K562 (cell line): ENCODE data around the gene FAM20C. TPM values are rescaled to one million over a fixed set of nuclear protein-coding genes. Genes with fewer than 3 reads are reported as not detected.

Experiments
- ATAC-seq: fragments of 200-7000 bp; cut with Tn5 transposase; 3 replicates; pipeline ENCODE4 v1.9.1; 2020; ENCODE audit warnings: moderate library complexity
- BruUV-seq: library from RNA; stranded (reverse); fragments of 400-500 nt; replicated peaks from 2 replicates; lab custom pipeline; 2021; lab: Mats Ljungman, UMichigan
- CTCF ChIA-PET: fragments of 300-600 bp; formaldehyde crosslinking; extraction: SDS; loops from one replicate; lab custom pipeline; 2021; ENCODE audit warnings: low intra/inter-chr PET ratio; lab: Yijun Ruan, JAX
- POLR2A ChIA-PET: fragments of 300-600, 350-650 bp; sonication (Branson Sonifier 250); formaldehyde crosslinking; extraction: SDS; loops from one replicate; lab custom pipeline; 2021; ENCODE audit warnings: antibody characterized with exemption, inconsistent platforms; lab: Yijun Ruan, JAX
- DNase-seq, 4 experiments: peaks; one replicate each; pipeline versions ENCODE4 v3.0.0 to v3.0.0-alpha.2; 2011 to 2018; ENCODE audit warnings: low spot score in 3 of 4, mixed read lengths in 3 of 4; ENCODE audit errors: extremely low read depth in 1 of 4
- FAIRE-seq: peaks from 2 replicates; lab custom pipeline; 2011; peaks lifted over from hg19 to GRCh38; lab: Jason Lieb, UNC
- H2AFZ ChIP-seq: 2 replicates; pipeline ENCODE4 v1.6.0; 2011; ENCODE audit warnings: low read depth, low read length, control low read depth, inconsistent platforms
- H3K27ac ChIP-seq: fragments of 200-600 bp; 3 replicates; pipeline ENCODE4 v1.8.0; 2011; ENCODE audit warnings: low read depth, mild to moderate bottlenecking, control low read depth, inconsistent platforms, low read length, moderate library complexity, mixed read lengths; ENCODE audit errors: extremely low read depth
- H3K27me3 ChIP-seq, 2 experiments: fragments of 300-600 bp in 1 of 2; 2 replicates in 1 of 2; 3 replicates in 1 of 2; pipeline versions ENCODE4 v1.6.0 to v1.8.0; 2011; ENCODE audit warnings: inconsistent platforms in 2 of 2, low read length in 2 of 2, mild to moderate bottlenecking in 1 of 2, mixed read lengths in 1 of 2, moderate library complexity in 1 of 2; ENCODE audit not compliant: control insufficient read depth in 2 of 2, insufficient read depth in 2 of 2
- H3K36me3 ChIP-seq: fragments of 300-600 bp; 3 replicates; pipeline ENCODE4 v1.8.0; 2011; ENCODE audit warnings: mild to moderate bottlenecking, low read length, inconsistent platforms; ENCODE audit not compliant: control insufficient read depth, insufficient read depth
- H3K4me1 ChIP-seq, 2 experiments: fragments of 200-600 bp in 1 of 2; replicated peaks in 1 of 2; 2 replicates in 1 of 2; 3 replicates in 1 of 2; pipeline versions ENCODE4 v1.5.1 to v1.8.0; 2011; ENCODE audit warnings: inconsistent platforms in 2 of 2, low read length in 2 of 2, mild to moderate bottlenecking in 1 of 2, mixed read lengths in 1 of 2, moderate library complexity in 1 of 2; ENCODE audit not compliant: control insufficient read depth in 2 of 2, insufficient read depth in 2 of 2
- H3K4me2 ChIP-seq: 2 replicates; pipeline ENCODE4 v1.6.1; 2011; ENCODE audit warnings: low read length, control low read depth, inconsistent platforms, mixed read lengths; ENCODE audit not compliant: insufficient read depth
- H3K4me3 ChIP-seq: fragments of 200-600 bp; sonication (generic), shearing (Covaris generic); 2 replicates; pipeline ENCODE4 v1.5.1; 2016; ENCODE audit warnings: control low read depth, inconsistent platforms
- H3K79me2 ChIP-seq: fragments of 200-600 bp; 3 replicates; pipeline ENCODE4 v1.8.0; 2011; ENCODE audit warnings: low read length, inconsistent platforms; ENCODE audit not compliant: control insufficient read depth, insufficient read depth
- H3K9ac ChIP-seq, 2 experiments: 2 replicates each; pipeline versions ENCODE4 v1.6.0 to v1.6.1; 2011; ENCODE audit warnings: low read depth in 2 of 2, low read length in 2 of 2, control low read depth in 1 of 2, inconsistent platforms in 1 of 2, mild to moderate bottlenecking in 1 of 2, mixed read lengths in 1 of 2; ENCODE audit not compliant: insufficient read depth in 1 of 2
- H3K9me1 ChIP-seq: one replicate; pipeline ENCODE4 v1.6.0; 2011; ENCODE audit warnings: inconsistent platforms, mild to moderate bottlenecking, low read length, moderate library complexity; ENCODE audit not compliant: control insufficient read depth, insufficient read depth
- H3K9me3 ChIP-seq: replicated peaks from 2 replicates; pipeline ENCODE4 v1.5.1; 2011; ENCODE audit warnings: low read depth, low read length, inconsistent platforms; ENCODE audit not compliant: control insufficient read depth, insufficient read depth
- H4K20me1 ChIP-seq: replicated peaks from 2 replicates; pipeline ENCODE4 v1.6.1; 2011; ENCODE audit warnings: low read length, inconsistent platforms, mixed read lengths; ENCODE audit not compliant: control insufficient read depth, insufficient read depth
- CCAR2 ChIP-seq: fragments of 200-400 bp; formaldehyde crosslinking; IDR thresholded peaks from 2 replicates; pipeline ENCODE4 v1.6.1; 2017; ENCODE audit warnings: mild to moderate bottlenecking, low read depth, low read length
- ELF4 ChIP-seq: fragments of 450-650 bp; formaldehyde crosslinking; IDR thresholded peaks from 2 replicates; pipeline ENCODE4 v1.4.0; 2022; ENCODE audit warnings: missing genetic modification characterization
- FOXK1 ChIP-seq: sonication (generic); formaldehyde crosslinking; IDR thresholded peaks from 2 replicates; pipeline ENCODE4 v1.8.0; 2022; ENCODE audit warnings: missing genetic modification reagents, mild to moderate bottlenecking, borderline replicate concordance
- HNRNPH1 ChIP-seq: fragments of 200-400 bp; formaldehyde crosslinking; optimal IDR thresholded peaks from 2 replicates; pipeline ENCODE3; 2017; ENCODE audit warnings: low read depth, mild to moderate bottlenecking, low read length, moderate library complexity
- KLF10 ChIP-seq: fragments of 250-450 bp; sonication (Bioruptor Pico); IDR thresholded peaks from 2 replicates; pipeline ENCODE4 v1.6.1; 2021; ENCODE audit warnings: matching md5 sums
- L3MBTL2 ChIP-seq: fragments of 450-650 bp; IDR thresholded peaks from 2 replicates; pipeline ENCODE4 v1.6.1; 2016; ENCODE audit warnings: mild to moderate bottlenecking, moderate library complexity
- MAZ ChIP-seq, 2 experiments: fragments of 450-650 bp in 1 of 2; sonication (generic) in 1 of 2; formaldehyde crosslinking; IDR thresholded peaks in 1 of 2; conservative IDR thresholded peaks in 1 of 2; 2 replicates each; pipeline versions ENCODE4 v1.4.0 to v1.5.0; 2020; ENCODE audit warnings: mild to moderate bottlenecking in 1 of 2, missing genetic modification reagents in 1 of 2
- MEIS2 ChIP-seq: fragments of 450-650 bp; IDR thresholded peaks from 2 replicates; pipeline ENCODE4 v1.6.1; 2014; ENCODE audit warnings: mild to moderate bottlenecking; ENCODE audit not compliant: partially characterized antibody
- NFYB ChIP-seq: IDR thresholded peaks from 2 replicates; pipeline ENCODE4 v1.6.1; 2011; ENCODE audit warnings: mild to moderate bottlenecking, moderate library complexity; ENCODE audit not compliant: insufficient read length; ENCODE audit errors: extremely low read depth
- PRPF4 ChIP-seq: fragments of 200-400 bp; formaldehyde crosslinking; IDR thresholded peaks from one replicate; pipeline ENCODE4 v1.6.1; 2017; ENCODE audit warnings: low read length, low read depth, mild to moderate bottlenecking; ENCODE audit not compliant: insufficient read depth, poor library complexity, severe bottlenecking
- STAT6 ChIP-seq: sonication (generic); formaldehyde crosslinking; IDR thresholded peaks from 2 replicates; pipeline ENCODE4 v1.8.1; 2023; ENCODE audit warnings: mild to moderate bottlenecking, missing genetic modification reagents
- TAF7 ChIP-seq: fragments of 450-650 bp; IDR thresholded peaks from 2 replicates; pipeline ENCODE4 v1.6.1; 2016; ENCODE audit warnings: missing genetic modification characterization, missing compliant biosample characterization
- ZBTB49 ChIP-seq: sonication (generic); formaldehyde crosslinking; IDR thresholded peaks from 2 replicates; pipeline ENCODE4 v1.8.0; 2022; ENCODE audit warnings: missing genetic modification reagents, mild to moderate bottlenecking, borderline replicate concordance
- ZNF347 ChIP-seq: fragments of 450-650 bp; formaldehyde crosslinking; IDR thresholded peaks from 2 replicates; pipeline ENCODE4 v1.4.0; 2020; ENCODE audit warnings: low read depth, mild to moderate bottlenecking, moderate library complexity
- ZNF395 ChIP-seq: fragments of 200-800 bp; sonication (Bioruptor generic); IDR thresholded peaks from 2 replicates; pipeline ENCODE4 v1.6.1; 2017; ENCODE audit warnings: missing genetic modification characterization, missing compliant biosample characterization
- ZNF644 ChIP-seq: fragments of 200-800 bp; sonication (Bioruptor generic); IDR thresholded peaks from 2 replicates; pipeline ENCODE4 v1.6.1; 2016; ENCODE audit warnings: low read depth, missing genetic modification characterization, missing compliant biosample characterization
- WGBS: fragments of 100-300 bp; shearing (Covaris generic); methylation state at CpG from one replicate; pipeline ENCODE4 v1.1.6; 2016; ENCODE audit warnings: low coverage, mixed read lengths; ENCODE audit not compliant: insufficient coverage; ENCODE audit errors: missing lambda C conversion rate; 5-methylcytosine and 5-hydroxymethylcytosine counted together
- in situ Hi-C: fragments of 300-500 bp; cut with MboI; formaldehyde crosslinking; loops from 4 replicates; pipeline ENCODE4 v1.15.0; 2018; ENCODE audit warnings: inconsistent platforms, mixed read lengths
- intact Hi-C: fragments of 100-400 bp; cut with micrococcal nuclease; formaldehyde crosslinking; loops from 2 replicates; pipeline ENCODE4 v1.14.2; 2022
- polyA plus RNA-seq, 8 experiments: library from polyadenylated mRNA; depleted of rRNA in 4 of 8; stranded (reverse) in 5 of 8; unstranded in 3 of 8; fragments of >200 nt; fragmentation: Nextera tagmentation in 2 of 8; fragmentation: Illumina TruSeq in 1 of 8; extraction: Ambion mirVana in 2 of 8; extraction: Trizol in 1 of 8; gene quantifications; 2 replicates each; pipeline versions ENCODE4 v1.2.1 to v1.2.3, GENCODE V29; 2011 to 2014; ENCODE audit warnings: inconsistent platforms in 1 of 8, missing spikeins in 1 of 8
- total RNA-seq, 7 experiments: library from RNA; depleted of rRNA in 6 of 7; stranded (reverse); fragments of >200 nt in 6 of 7; fragmentation: Illumina TruSeq in 2 of 7; extraction: Trizol in 2 of 7; gene quantifications; 2 replicates each; pipeline versions ENCODE4 v1.2.1 to v1.2.3, GENCODE V29; 2011 to 2021; ENCODE audit warnings: low replicate concordance in 1 of 7

FAM20C gene
- total and polyA plus RNA-seq, 9 of the 15 experiments (the other 6 are each of a cell fraction or from before 2014, with no cell fraction given) = 0.09 TPM; not detected in 8

- TF ChIP-seq HNRNPH1 (no peak), NFYB (no peak), ZNF644 (tag) (no peak), TAF7 (tag) (no peak), ZNF395 (no peak), FOXK1 (CRISPR knock-in tag) (no peak), STAT6 (no peak)
These were observed 16.4 kb downstream of the FAM20C start (continued) for GRCh38 chr7:208816-209215.

- CTCF ChIA-PET = no interaction called here
- TF ChIP-seq ZNF347 (CRISPR knock-in tag) (no peak), CCAR2 (no peak), MAZ (CRISPR knock-in tag; conservative IDR thresholded peaks at IDR 0.05 in 1 of 2, IDR thresholded peaks at IDR 0.05 in 1 of 2) (no peak), KLF10 (CRISPR knock-in tag) (no peak), MEIS2 (no peak), ELF4 (no peak), PRPF4 (no peak), ZBTB49 (CRISPR knock-in tag) (no peak), L3MBTL2 (no peak)
These were observed 17.0 kb downstream of the FAM20C start for GRCh38 chr7:209416-209815.

More at GRCh38 chr7:209416-209815, 17.0 kb downstream of the FAM20C start:
- no TSS peak for BruUV-seq
- Histone ChIP-seq H3K4me1 (peaks cover 0 to 16% of the 10 kb centered on the region in 2 experiments; a peak in 2 of 5 replicates), H4K20me1 (peaks cover 16% of the 10 kb centered on the region; the same call in 1 of the 2 replicates), H3K36me3 (no peaks in the 10 kb centered on the region), H3K9me3 (no peaks in the 10 kb centered on the region), H3K79me2 (no peaks in the 10 kb centered on the region), H3K27me3 (peaks cover 37 to 74% of the 10 kb centered on the region in 2 experiments), H3K9ac (no peak overlapping the region), H2AFZ (no peak overlapping the region), H3K4me2 (no peak overlapping the region), H3K4me3 (no peak overlapping the region), H3K27ac (no peak overlapping the region), H3K9me1 (no peaks in the 10 kb centered on the region)
- FAIRE-seq = no peak
- under 1% methylated on average over 10 of the region's 10 CpGs for WGBS
- in situ Hi-C loops (no loop called here), intact Hi-C loops (no loop called here)
- POLR2A ChIA-PET = interaction anchor here (1.3 kb wide), 1 partner anchor 29 kb away, joined by 3 read pairs; no protein-coding TSS in a partner anchor
- no peak for DNase-seq
- ATAC-seq = no peak
